GM21423 (cell line): ENCODE measurements around the gene LRWD1.

Experiments used
- ATAC-seq: cut with Tn5 transposase; IDR thresholded peaks from one replicate; pipeline ENCODE4 v1.9.1; 2021; ENCODE audit warnings: mild to moderate bottlenecking, moderate library complexity; ENCODE audit not compliant: unreplicated experiment

LRWD1 gene

DNA sequence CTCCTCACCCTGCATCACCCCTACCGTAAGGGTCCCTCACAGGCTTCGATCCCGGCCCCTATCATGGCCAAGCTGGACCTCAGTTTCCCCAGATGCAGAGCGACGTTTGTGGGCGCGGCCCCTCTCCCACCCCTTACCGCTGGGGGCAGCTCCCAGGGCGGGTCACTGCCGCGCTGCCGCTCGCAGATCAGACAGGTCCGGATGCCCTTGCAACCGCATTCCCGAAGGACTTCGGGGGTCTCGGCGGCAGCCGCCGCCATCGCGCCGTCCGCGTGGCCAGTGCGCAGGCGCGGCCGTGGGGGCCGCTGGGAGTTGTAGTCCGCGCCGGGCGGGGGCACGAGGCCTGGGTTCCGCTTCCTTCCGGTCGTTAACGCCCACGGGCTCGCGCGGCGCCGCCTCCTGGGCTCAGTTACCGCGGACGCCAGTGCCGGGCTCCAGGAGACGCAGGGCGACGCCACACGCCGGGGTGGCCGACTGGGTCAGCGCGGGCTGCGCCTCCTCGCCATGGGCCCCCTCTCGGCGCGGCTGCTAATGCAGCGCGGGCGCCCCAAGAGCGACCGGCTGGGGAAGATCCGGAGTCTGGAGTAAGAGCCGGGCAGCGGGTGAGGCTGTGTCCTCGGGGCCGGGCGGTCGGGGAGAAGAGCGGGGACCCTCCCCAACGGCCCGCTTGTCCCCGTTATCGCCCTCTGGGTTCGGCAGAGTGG is at the start of gene LRWD1, which contains the start of gene ALKBH4:
Gene LRWD1 (plus strand): TSS at position 408 of the 704 bp plus-strand sequence. CDS start 97 bp downstream, at position 505.
Gene ALKBH4 (minus strand): TSS at position 287 of the 704 bp plus-strand sequence. CDS start 27 bp downstream, at position 260.
- ATAC-seq: peak; percentile 90

DNA sequence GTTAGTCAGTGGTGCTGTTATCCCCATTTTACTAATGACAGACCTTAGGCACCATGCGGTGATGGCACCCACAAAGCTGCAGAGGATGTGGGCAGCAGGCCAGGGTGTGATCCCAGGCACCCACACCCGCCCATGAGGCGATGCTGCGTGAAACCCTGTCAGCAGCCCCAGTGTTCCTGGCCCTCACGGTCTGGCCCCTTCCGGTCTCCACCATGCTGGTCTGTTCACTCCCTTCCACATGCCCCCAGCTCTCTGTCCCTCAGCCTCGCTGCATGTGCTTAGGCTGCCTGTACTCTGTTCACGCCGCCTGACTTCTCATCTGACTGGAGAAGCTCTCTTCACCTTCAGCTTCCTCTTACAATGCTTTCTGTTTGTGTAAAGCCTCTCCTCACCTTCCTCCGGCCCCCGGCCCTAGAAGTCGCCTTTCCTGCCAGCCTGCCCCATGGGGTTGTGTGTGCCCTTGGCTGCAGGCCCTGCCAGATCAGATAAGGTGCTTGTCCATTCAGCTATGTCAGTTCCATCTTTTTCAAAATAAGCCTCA is 49.0 kb upstream of the LRWD1 start:
- ATAC-seq: peak; percentile 57

DNA sequence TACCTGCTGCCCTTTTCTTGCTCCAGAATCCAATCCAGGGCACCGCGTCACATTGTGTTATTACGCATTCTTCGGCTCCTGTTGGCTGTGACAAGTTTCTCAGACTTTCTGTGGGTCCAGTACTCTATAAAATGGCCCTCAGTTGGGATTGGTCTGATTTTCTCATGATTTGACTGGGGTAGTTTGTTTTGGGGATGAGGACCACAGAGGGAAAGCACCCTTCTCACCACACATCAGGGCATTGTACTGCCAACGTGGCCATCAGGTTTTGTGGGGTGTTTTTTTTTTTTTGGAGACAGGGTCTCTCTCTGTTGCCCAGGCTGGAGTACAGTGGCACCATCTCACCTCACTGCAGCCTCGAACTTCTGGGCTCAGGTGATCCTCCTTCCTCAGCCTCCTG is 48.4 kb upstream of the LRWD1 start:
- ATAC-seq: no peak

DNA sequence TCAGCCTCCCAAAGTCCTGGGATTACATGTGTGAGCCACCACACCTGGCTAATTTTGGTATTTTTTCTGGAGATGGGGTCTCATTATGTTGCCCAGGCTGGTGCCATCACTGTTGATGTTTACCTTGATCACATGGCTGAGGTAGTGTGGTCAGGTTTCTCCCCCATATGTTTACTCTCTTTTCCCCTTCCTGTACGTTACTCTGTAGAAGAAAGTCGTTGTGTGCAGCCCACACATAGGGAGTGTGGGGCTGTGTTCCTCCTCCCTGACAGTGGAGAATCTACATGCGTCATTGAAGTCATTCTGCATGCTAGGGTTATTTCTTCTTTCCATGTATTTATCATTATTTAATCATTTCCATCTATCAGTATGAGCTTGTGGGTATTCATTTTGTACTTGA is 47.7 kb upstream of the LRWD1 start:
- ATAC-seq: no peak

DNA sequence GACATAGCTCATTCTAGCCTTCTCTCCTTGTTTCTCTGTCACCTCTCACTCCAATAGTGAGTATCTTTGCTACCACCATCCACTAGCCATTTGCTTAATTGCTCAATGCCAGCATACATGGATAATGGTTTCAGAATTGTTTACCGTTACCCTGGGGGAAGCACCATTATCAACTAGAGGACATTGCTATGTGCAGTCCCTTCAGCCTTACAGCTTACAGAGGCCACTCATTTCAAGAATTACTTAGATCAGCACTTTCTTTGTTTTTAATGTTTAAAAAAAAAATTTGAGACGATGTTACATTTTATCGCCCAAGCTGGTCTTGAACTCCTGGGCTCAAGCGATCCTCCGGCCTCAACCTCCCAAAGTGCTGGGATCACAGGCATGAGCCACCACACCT is 46.2 kb upstream of the LRWD1 start:
- ATAC-seq: no peak

DNA sequence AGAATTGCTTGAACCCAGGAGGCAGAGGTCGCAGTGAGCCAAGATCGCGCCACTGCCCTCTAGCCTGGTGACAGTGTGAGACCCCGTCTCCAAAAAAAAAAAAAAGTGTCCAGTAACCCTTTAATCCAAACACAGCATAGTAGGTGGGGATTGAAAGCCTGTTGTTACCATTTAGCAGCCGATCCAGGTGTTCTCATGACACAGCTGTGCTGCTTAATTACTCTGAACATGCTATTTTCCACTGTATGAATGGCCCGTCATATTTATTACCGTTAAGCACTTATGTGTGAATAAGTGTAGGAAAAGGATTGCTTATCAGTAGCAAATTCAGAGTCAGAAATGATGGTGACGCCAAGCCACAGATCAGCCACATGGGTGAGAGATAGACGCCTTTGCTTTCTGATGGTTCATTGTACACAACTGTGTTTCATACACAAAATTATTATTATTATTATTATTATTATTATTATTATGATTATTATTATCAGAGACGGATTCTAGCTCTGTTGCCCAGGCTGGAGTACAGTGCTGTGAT is 43.0 kb upstream of the LRWD1 start:
- no peak for ATAC-seq

DNA sequence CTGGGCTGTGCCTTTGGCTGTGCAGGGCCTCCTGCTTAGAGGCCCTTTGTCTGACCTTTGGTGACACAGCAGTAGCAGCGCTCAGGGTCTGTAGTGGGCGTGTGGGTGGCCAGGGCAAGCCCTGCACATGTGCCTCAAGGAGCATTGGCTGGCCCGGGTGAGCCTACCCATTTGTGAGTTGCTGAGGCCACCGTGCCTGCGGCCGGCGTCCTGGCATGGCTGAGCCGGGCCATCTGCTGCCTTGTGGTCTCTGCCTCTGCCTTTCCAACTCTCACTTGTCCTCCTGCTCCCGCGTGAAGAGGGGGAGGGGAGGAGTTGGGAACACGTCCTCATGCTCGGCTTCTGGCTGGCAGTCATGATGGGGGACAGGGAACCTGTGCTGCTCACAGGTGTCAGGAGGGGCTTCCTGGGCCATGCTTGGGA is 40.6 kb upstream of the LRWD1 start:
- no peak for ATAC-seq

DNA sequence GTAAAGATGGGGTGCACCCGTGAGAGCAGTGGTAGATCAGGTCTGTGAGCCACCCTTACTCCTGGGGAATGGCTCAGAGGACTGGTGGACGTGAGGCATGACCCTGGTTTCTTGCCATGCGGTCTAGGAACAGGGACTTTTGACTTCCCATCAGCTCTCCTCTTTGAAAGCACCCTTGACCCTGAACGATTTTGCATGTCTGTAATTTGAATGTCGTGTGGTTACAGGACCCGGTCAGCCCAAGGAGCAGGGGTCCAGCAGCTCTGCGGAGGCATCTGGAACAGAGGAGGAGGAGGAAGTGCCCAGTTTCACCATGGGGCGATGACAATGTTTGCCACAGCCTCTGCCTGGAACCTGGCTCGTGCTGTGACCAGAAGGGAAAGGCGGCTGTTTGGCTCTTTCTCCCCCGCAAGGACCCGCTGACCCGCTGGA is 40.0 kb upstream of the LRWD1 start:
- no peak for ATAC-seq

DNA sequence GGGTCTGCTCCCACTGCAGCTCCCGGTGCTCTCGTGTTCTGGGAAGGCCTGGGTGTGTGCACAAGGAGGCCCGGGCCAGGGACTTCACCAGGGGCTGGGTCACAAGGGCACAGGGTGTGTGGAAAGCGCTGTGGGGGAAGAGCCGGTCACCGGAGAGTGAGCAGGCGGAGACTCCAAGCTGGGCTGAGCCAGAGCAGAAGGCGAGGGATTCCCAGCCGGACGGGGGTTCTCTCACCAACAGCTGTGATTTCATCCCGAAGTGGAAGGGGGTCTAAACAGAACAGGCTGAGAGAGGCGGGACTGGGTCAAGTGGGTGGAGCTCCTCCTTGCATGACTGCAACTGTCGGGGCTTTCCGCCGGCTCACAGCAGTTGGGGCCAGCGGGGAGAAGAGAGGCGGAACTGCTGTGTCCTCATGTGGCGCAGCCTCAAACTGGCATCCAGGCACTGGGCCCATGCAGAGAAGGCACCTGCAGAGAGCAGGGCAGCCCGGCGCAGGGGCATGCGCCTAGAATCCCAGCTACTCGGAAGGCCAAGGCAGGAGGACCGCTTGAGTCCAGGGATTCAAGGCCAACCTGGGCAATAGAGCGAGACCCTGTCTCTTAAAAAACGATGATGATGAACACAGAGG is 39.0 kb upstream of the LRWD1 start:
- ATAC-seq: peak; percentile 67

DNA sequence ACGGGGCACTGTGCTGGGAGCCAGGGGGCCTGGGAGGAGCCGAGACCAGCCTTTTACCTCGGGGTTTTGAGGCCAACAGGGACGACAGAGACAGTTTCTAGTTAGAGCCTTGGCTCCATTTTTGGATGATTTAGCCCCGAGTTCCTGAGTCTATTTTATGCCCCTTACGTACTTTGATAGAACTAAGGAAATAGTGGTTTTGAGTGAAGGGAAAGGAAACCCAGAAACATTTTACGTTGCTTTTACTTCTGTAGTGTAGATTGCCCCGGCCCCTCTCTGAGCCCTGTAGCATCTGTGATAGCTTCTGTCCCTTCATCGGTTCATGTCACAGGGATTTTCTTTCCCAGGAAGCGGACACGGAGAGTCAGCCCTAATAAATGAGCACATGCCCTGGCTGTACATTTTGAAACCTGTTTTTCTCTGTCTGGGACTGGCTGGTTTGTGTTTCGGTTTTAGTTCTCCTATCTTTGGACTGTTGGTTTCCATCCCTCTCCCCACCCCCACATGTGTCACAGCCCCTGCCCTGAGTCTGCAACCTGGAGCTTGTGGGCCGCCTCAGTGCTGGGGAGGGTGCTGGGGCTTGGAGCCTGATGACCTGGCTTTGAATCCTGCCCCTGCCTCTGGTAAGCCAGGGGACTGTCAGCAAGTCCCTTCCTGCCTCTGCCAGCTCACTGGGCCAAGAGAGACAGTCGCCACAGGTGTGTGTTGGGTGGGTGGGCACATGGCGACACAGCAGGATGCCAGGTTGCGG is 38.3 kb upstream of the LRWD1 start:
- ATAC-seq: peak; percentile 49

DNA sequence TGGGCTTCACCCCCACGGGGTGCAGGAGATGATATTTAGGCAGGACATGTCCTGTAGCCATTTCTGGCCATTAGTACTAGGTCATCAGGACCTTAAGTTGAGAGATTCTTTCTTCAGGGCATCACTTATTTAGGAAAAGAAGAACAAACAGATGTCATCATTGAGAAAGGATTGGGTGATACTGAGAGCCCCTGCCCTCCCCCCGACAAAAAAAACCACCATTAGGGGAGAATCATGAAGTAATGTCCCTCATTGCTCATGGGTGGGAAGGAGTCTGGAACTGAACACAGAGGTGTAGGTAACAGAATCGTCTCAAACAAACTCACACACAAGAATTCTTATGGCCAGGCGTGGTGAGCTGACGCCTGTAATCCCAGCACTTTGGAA is 37.8 kb upstream of the LRWD1 start:
- ATAC-seq: no peak

DNA sequence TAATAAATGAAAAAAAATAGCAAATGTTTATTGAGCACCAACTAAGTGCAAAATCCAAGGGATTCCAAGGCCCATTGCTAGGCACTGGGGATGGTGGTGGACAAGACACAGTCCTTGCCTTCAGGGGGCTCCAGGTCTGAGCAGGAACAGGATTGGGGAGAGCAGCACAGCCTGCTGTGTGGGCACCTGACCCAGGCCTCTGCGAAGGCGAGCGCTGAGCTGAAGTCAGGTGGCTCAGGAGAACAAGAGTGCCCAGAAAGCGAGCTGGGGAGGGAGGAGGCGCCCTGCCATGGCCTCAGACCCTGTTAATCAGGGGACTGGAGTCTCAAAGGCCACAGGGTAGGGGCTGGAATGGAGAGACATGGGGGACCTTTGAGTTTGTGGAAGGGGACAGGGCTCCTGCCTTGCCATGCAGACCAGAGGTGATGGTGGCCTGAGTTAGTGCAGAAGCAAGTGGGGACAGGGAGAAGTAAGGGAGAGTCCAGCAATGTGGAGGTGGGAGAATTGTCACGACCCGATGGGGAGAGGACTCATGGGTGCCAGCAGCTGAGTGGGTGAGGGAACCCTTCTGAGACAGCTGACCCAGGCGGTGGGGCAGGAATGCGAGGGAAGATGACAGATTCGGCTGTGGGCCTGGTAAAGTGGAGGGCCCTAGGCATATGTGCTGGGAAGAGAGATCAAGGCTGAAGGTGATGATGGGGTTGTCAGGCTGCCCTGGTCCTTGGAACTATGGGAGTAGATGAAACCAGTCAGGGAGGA is 35.5 kb upstream of the LRWD1 start:
- ATAC-seq: no peak

DNA sequence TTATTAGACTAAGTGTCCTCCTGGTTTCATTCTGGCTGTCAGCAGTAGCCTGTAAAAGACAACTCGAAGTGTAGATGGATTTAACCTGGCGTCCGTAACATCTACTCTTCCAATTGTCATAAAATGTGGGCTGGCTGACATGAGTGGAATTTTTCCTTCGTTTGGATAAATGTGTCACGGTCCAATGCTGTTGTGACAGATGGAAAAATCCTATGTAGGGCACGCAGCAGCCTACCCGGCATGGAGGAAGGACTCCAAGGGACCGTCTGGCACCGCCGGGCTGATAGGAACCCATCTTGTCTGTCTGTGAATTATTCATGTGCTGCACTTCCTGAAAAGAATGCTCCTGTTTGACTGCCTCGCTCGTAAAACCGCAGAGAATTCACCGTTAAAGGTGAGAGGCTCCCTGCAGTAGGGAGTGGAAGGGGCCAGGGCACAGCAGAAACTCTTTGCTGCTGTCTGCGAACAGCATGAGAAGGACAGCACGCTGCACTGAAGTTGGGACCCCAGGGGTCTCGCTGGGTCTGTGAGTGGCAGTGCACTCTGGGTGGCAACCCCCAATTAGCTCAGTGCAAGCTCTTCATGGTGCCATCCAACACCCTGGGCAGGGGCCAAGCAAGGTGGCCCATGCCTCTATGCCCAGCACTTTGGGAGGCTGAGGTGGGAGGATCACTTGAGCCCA is 33.0 kb upstream of the LRWD1 start:
- no peak for ATAC-seq

DNA sequence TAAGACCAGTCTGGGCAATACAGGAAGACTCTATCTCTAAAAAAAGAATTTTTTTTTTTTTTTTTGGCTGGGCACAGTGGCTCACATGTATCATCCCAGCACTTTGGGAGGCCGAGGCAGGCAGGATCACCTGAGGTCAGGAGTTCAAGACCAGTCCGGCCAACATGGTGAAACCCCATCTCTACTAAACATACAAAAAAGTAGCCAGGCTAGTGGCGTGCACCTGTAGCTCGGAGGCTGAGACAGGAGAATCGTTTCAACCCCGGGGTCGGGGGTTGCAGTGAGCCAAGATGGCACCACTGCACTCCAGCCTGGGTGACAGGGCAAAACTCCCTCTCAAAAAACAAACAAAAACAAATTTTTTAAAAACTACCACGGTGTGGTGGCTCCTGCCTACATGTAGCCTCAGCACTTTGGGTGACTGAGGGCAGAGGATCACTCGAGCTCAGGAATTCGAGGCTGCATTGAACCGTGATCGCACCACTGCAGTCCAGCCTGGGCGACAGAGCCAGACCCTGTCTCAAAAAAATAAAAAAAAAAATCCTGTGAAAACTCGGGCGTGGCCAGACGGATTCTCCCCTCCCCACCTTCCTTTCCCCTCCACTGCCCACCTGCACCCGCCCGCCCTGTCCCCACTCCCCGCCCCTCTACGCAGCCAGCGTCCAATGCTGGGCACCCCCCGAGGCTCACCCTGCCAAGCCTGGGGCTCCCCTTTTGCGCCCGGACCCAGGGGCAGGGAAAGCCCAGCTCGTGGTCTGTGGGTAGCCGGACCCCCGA is 32.2 kb upstream of the LRWD1 start:
- ATAC-seq: peak; percentile 27

DNA sequence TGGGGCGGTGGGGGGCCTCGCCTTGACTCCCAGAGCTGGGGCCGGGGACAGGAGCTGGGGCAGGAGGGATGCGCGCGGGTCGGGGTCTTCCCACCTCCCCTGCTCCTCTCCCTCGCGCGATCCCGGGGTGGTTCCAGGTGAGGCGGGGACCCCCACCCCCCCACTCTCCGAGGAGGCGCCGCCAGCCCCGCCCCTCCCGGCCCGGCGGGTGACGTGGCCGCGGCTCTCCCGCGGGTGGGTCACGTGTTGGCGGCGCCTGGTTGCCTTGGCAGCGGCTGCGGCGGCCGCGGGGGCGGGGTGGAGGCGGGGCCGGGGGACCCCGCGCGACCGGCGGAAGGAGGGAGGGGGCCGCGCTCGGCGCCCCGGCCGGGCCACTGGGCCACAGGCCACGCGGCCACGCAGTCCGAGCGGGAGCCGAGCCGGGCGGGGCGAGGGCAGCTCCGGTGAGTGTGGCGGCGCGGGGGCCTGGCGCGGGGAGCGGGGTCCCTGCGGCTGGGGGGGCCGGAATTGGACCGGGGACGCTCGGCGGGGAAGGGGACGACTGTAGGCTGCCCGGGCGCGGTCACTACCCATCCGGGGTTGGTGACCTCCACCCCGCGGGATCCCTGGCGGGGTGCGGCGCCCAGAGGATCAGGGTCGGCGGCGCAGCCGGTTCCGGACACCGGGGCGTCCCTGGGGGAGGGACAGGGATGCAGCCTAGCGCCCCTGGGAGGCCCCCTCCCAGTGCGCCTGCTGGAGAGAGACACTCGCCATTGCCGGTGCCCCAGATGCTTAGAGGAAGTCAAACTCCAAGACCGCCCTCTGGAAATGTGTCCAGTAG is 31.4 kb upstream of the LRWD1 start, which contains the start of gene ORAI2:
Gene ORAI2 (plus strand): TSS at position 357 of the 820 bp plus-strand sequence. CDS start 5,382 bp downstream, outside the sequence.
- peak; percentile 65 for ATAC-seq

DNA sequence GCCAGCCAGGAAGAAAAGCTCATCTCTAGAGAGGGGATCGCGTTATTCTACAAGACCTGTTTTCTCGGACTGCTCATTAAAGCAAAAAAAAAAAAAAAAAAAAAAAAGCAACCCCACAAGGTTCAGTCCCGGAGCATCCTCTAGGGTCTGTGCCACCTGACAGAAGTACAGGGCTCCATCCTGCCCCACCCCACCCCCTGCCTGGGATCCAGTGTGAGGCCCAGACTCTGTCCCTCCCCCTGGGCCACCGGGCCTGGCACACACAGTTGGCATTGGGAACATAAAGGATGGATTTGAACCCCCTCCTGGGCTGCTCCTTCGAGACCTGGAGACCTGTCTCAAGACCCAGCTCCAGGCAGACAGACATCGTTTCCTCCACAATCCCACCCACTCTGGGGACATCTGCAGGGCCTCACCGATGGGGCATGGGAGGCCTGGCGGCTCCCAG is 30.7 kb upstream of the LRWD1 start:
- ATAC-seq: no peak

DNA sequence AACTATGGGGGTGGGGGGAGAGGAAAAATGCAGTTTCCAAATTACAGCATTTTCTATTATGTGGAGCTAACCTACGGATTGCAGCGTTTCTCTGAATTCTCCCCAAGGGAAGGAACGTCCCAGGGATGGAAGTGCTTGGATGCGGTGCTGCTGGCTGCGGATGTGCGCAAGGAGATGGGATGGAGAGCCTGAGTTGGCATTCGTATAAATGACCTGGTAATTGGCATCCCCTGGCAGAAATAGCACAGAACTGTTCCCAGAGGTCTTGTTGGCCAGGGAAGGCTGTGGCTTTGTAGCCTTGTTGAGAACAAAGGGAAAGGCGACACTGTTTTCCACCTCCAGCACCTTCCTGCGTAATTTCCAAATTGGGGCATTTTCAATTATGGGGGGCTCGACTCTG is 28.7 kb upstream of the LRWD1 start:
- ATAC-seq: no peak
